PC-3 (cell line): ENCODE results near the gene CIDEC. TPM values are rescaled to one million over a fixed set of nuclear protein-coding genes. Genes with fewer than 3 reads are reported as not detected.

Source experiments
- ATAC-seq: fragments of 200-7000 bp; cut with Tn5 transposase; 2 replicates; pipeline ENCODE4 v1.9.1; 2020; ENCODE audit warnings: mild to moderate bottlenecking, moderate library complexity
- BruUV-seq: library from RNA; stranded (reverse); fragments of 400-500 nt; replicated peaks from 2 replicates; lab custom pipeline; 2021; lab: Mats Ljungman, UMichigan
- CTCF ChIA-PET: fragments of 300-600 bp; sonication (Branson Sonifier 250); formaldehyde crosslinking; loops from one replicate; lab custom pipeline; 2022; ENCODE audit warnings: antibody characterized with exemption; lab: Charles Lee
- POLR2A ChIA-PET: fragments of 300-600 bp; sonication (Branson Sonifier 250); formaldehyde crosslinking; loops from one replicate; lab custom pipeline; 2022; ENCODE audit warnings: antibody characterized with exemption; ENCODE audit not compliant: unreplicated experiment; lab: Charles Lee
- DNase-seq: peaks from one replicate; pipeline ENCODE4 v3.0.0-alpha.2; 2015
- H2AFZ ChIP-seq: fragments of 300-600 bp; sonication (generic); 2 replicates; pipeline ENCODE4 v1.6.0; 2016; ENCODE audit warnings: antibody characterized with exemption, low read length
- H3F3A ChIP-seq: fragments of 300-600 bp; sonication (generic); one replicate; pipeline ENCODE4 v1.6.0; 2017; ENCODE audit warnings: antibody characterized with exemption, low read length, control low read depth, mild to moderate bottlenecking; ENCODE audit not compliant: unreplicated experiment
- H3K27ac ChIP-seq: fragments of 300-600 bp; sonication (generic); 2 replicates; pipeline ENCODE4 v1.5.1; 2016; ENCODE audit warnings: mild to moderate bottlenecking, low read length
- H3K27me3 ChIP-seq: fragments of 300-600 bp; sonication (generic); 2 replicates; pipeline ENCODE4 v1.6.1; 2016; ENCODE audit warnings: low read length, mixed read lengths
- H3K36me3 ChIP-seq: fragments of 300-600 bp; sonication (generic); 2 replicates; pipeline ENCODE4 v1.6.1; 2016; ENCODE audit warnings: low read depth, mixed run types, low read length, mixed read lengths
- H3K4me1 ChIP-seq: fragments of 300-600 bp; sonication (generic); 2 replicates; pipeline ENCODE4 v1.5.1; 2016; ENCODE audit warnings: low read length; ENCODE audit not compliant: insufficient read depth
- H3K4me2 ChIP-seq: fragments of 300-600 bp; sonication (generic); 2 replicates; pipeline ENCODE4 v1.6.0; 2016; ENCODE audit warnings: low read length
- H3K4me3 ChIP-seq: fragments of 300-600 bp; sonication (generic); 2 replicates; pipeline ENCODE4 v1.5.1; 2016; ENCODE audit warnings: mild to moderate bottlenecking, low read length, mixed read lengths
- H3K79me2 ChIP-seq: fragments of 300-600 bp; sonication (generic); 2 replicates; pipeline ENCODE4 v1.6.1; 2017; ENCODE audit warnings: low read length, mixed read lengths
- H3K9ac ChIP-seq: fragments of 300-600 bp; sonication (generic); 2 replicates; pipeline ENCODE4 v1.6.0; 2016; ENCODE audit warnings: mild to moderate bottlenecking, low read length
- H3K9me2 ChIP-seq: fragments of 300-600 bp; sonication (generic); replicated peaks from 2 replicates; pipeline ENCODE4 v1.6.1; 2016; ENCODE audit warnings: mixed run types, low read length, mixed read lengths
- H3K9me3 ChIP-seq: fragments of 300-600 bp; sonication (generic); 2 replicates; pipeline ENCODE4 v1.6.1; 2016; ENCODE audit warnings: low read length, mixed read lengths
- H4K20me1 ChIP-seq: fragments of 300-600 bp; sonication (generic); 2 replicates; pipeline ENCODE4 v1.6.1; 2016; ENCODE audit warnings: low read length, mixed read lengths
- CTCF ChIP-seq: fragments of 300-600 bp; sonication (generic); conservative IDR thresholded peaks from 2 replicates; pipeline ENCODE4 v1.5.1; 2017; ENCODE audit warnings: antibody characterized with exemption, low read depth, mild to moderate bottlenecking, low read length
- EZH2 ChIP-seq: fragments of 300-600 bp; sonication (generic); IDR thresholded peaks from one replicate; pipeline ENCODE4 v1.6.1; 2017; ENCODE audit warnings: antibody characterized with exemption, mild to moderate bottlenecking, low read length; ENCODE audit not compliant: unreplicated experiment
- EZH2phosphoT487 ChIP-seq: fragments of 300-600 bp; sonication (generic); IDR thresholded peaks from 2 replicates; pipeline ENCODE4 v1.6.1; 2018; ENCODE audit warnings: mild to moderate bottlenecking, antibody characterized with exemption, low read length, borderline replicate concordance
- intact Hi-C: fragments of 100-400 bp; cut with micrococcal nuclease; formaldehyde crosslinking; loops from 2 replicates; pipeline ENCODE4 v1.9.0; 2023
- total RNA-seq: library from RNA; depleted of rRNA; stranded (reverse); fragments of >200 nt; gene quantifications from 2 replicates; pipeline ENCODE4 v1.2.3, GENCODE V29; 2014

CIDEC gene
- total RNA-seq, 1 experiment from 2014 or later, result not detected

DNA sequence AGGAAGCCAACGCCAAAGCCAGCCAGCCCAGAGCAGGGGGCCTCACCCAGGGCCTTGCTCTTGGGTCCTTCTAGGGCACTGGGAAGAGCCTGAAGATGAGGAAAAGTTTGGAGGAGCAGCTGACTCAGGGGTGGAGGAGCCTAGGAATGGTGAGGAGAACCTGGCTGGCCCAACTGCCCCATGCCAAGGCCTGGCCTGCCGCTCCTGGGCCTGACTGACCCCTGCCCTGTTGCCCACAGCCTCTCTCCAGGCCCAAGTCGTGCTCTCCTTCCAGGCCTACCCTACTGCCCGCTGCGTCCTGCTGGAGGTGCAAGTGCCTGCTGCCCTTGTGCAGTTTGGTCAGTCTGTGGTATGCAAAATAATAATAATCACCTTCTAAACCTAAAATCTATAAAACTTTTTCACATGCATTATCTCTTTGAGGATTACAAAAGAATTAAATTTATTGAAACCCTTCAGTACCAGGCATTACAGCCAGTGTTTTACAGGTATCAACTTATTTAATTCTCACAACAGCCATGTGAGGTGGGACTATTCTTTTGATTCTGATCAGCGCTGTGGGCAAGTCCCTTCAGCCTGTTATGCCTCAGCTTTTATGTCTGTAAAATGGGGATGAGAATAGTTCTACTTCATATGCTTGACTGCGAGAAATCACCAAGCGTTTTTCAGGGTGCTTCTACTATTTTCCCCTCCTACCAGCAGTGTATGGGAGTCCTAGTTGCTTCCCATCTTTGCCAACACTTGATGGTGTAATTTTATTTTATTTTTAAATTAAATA lies 38.4 kb upstream of the CIDEC start:
- intact Hi-C loops, result loop anchor here (5.0 kb wide), 2 partner anchors 36 to 56 kb away; partner anchors contain the start of gene CIDEC

DNA sequence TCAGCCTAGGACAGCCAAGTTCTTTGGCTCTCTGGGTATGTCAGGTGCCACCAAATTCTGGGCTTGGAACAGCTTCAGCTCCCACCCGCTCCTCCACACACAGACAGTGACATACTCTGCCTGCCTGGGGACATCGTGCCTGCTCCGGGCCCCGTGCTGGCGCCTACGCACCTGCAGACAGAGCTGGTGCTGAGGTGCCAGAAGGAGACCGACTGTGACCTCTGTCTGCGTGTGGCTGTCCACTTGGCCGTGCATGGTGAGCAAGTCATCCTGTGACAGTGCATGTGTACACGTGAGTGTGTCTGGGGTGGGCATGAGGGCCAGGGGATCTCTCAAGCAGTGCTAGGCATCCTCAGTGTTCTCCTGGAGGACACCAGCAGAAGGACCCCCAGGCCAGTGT lies 37.8 kb upstream of the CIDEC start:
- Histone ChIP-seq H3K9ac (peak overlapping the region; percentile 94), H3K9me2 (no peaks in the 10 kb centered on the region), H3K4me3 (peak overlapping the region; percentile 75), H3K4me2 (peak overlapping the region; percentile 99), H3K9me3 (no peaks in the 10 kb centered on the region), H2AFZ (no peak overlapping the region), H3K4me1 (peaks cover 52% of the 10 kb centered on the region), H3K36me3 (0 out of 2 replicates have a peak, but pooled peaks cover 2% of the 10 kb centered on the region), H3K27ac (peak overlapping the region; percentile 99; the same call in 1 of the 2 replicates), H3K79me2 (peaks cover 26% of the 10 kb centered on the region), H4K20me1 (no peaks in the 10 kb centered on the region), H3K27me3 (no peaks in the 10 kb centered on the region), H3F3A (no peaks in the 10 kb centered on the region)
- DNase-seq (no peak), ATAC-seq (no peak)
- no TSS peak for BruUV-seq
- ChIA-PET CTCF (no interaction called here), POLR2A (interaction anchor here (0.7 kb wide), 1 partner anchor 13 kb away, joined by 6 read pairs; no protein-coding TSS in a partner anchor)
- intact Hi-C loops, result loop anchor here (2.0 to 5.0 kb wide), 3 partner anchors 36 to 59 kb away; partner anchors contain the start of gene CIDEC
- TF ChIP-seq EZH2phosphoT487 (no peak), EZH2 (no peak), CTCF (no peak)

More for the DNA sequence above, 38.4 kb upstream of the CIDEC start:
- ATAC-seq, result no peak
- DNase-seq, result no peak
- Histone ChIP-seq H3K27ac (no peak overlapping the region), H3K27me3 (no peaks in the 10 kb centered on the region), H3K79me2 (peaks cover 26% of the 10 kb centered on the region), H3K9me2 (no peaks in the 10 kb centered on the region), H3K4me3 (peak overlapping the region; percentile 75; the same call in 1 of the 2 replicates), H3K9ac (peak overlapping the region; percentile 94; the same call in 1 of the 2 replicates), H3K36me3 (0 out of 2 replicates have a peak, but pooled peaks cover 2% of the 10 kb centered on the region), H2AFZ (no peak overlapping the region), H4K20me1 (no peaks in the 10 kb centered on the region), H3K9me3 (no peaks in the 10 kb centered on the region), H3K4me1 (peaks cover 49% of the 10 kb centered on the region), H3K4me2 (peak overlapping the region; percentile 99), H3F3A (no peaks in the 10 kb centered on the region)
- ChIA-PET CTCF (no interaction called here), POLR2A (interaction anchor here (0.7 kb wide), 1 partner anchor 13 kb away, joined by 6 read pairs; no protein-coding TSS in a partner anchor)
- no TSS peak for BruUV-seq
- no peak for TF ChIP-seq EZH2phosphoT487
- no peak for TF ChIP-seq EZH2
- no peak for TF ChIP-seq CTCF
